WTC11 (cell line): ENCODE data around the gene SLC2A1. TPM values are rescaled to one million over a fixed set of nuclear protein-coding genes. Genes with fewer than 3 reads are reported as not detected.
A peak's percentile ranks its signal among the peaks of the same experiment; 100 is the strongest.

Source experiments
- ATAC-seq: fragments of 200-7000 bp; cut with Tn5 transposase; 2 replicates; pipeline ENCODE4 v1.10.0; 2021; ENCODE audit warnings: mild to moderate bottlenecking, moderate library complexity
- CTCF ChIA-PET: fragments of 300-600 bp; sonication (Branson Sonifier 250); formaldehyde crosslinking; loops from one replicate; lab custom pipeline; 2021; ENCODE audit warnings: antibody characterized with exemption; lab: Charles Lee
- POLR2A ChIA-PET: fragments of 350-600 bp; sonication (Branson Sonifier 250); formaldehyde crosslinking; loops from one replicate; lab custom pipeline; 2021; ENCODE audit warnings: antibody characterized with exemption; lab: Charles Lee
- DNase-seq: peaks from one replicate; pipeline ENCODE4 v3.0.0; 2021; ENCODE audit warnings: low spot score
- H3K27ac Mint-ChIP-seq: 2 replicates; pipeline ENCODE4 v1.8.0; 2021; ENCODE audit warnings: mixed read lengths
- H3K27me3 Mint-ChIP-seq: 2 replicates; pipeline ENCODE4 v1.8.0; 2021; ENCODE audit warnings: low read depth, mild to moderate bottlenecking, moderate library complexity, mixed read lengths
- H3K36me3 Mint-ChIP-seq: 2 replicates; pipeline ENCODE4 v1.8.0; 2021; ENCODE audit warnings: mixed read lengths
- H3K4me1 Mint-ChIP-seq: 2 replicates; pipeline ENCODE4 v1.8.0; 2022; ENCODE audit warnings: mixed read lengths
- H3K4me3 Mint-ChIP-seq: 2 replicates; pipeline ENCODE4 v1.8.0; 2021; ENCODE audit warnings: mild to moderate bottlenecking, moderate library complexity, mixed read lengths
- H3K9me3 Mint-ChIP-seq: 2 replicates; pipeline ENCODE4 v1.8.0; 2021; ENCODE audit warnings: mixed read lengths
- ATF1 ChIP-seq: sonication (generic); formaldehyde crosslinking; IDR thresholded peaks from 2 replicates; pipeline ENCODE4 v1.8.1; 2023; ENCODE audit warnings: mild to moderate bottlenecking, moderate library complexity, missing genetic modification reagents
- ATF2 ChIP-seq: sonication (generic); formaldehyde crosslinking; IDR thresholded peaks from 2 replicates; pipeline ENCODE4 v1.8.1; 2022; ENCODE audit warnings: low read depth, missing genetic modification reagents, borderline replicate concordance
- CBFB ChIP-seq: sonication (generic); formaldehyde crosslinking; IDR thresholded peaks from 2 replicates; pipeline ENCODE4 v1.8.1; 2022; ENCODE audit warnings: mild to moderate bottlenecking, low read depth, missing genetic modification reagents
- CREB1 ChIP-seq: sonication (generic); formaldehyde crosslinking; IDR thresholded peaks from 2 replicates; pipeline ENCODE4 v1.8.0; 2023; ENCODE audit warnings: mild to moderate bottlenecking, missing genetic modification reagents
- ELF4 ChIP-seq: sonication (generic); formaldehyde crosslinking; IDR thresholded peaks from 2 replicates; pipeline ENCODE4 v1.8.1; 2022; ENCODE audit warnings: low read depth, mild to moderate bottlenecking, moderate library complexity, missing genetic modification reagents
- FOXJ3 ChIP-seq: sonication (generic); formaldehyde crosslinking; IDR thresholded peaks from 2 replicates; pipeline ENCODE4 v1.9.0; 2021; ENCODE audit warnings: missing genetic modification reagents, mild to moderate bottlenecking, borderline replicate concordance
- FOXP1 ChIP-seq: sonication (generic); formaldehyde crosslinking; IDR thresholded peaks from 2 replicates; pipeline ENCODE4 v1.8.0; 2022; ENCODE audit warnings: missing genetic modification reagents, mild to moderate bottlenecking, moderate library complexity, borderline replicate concordance
- IRF2 ChIP-seq: sonication (generic); formaldehyde crosslinking; IDR thresholded peaks from 2 replicates; pipeline ENCODE4 v1.8.0; 2022; ENCODE audit warnings: low read depth, missing genetic modification reagents, borderline replicate concordance
- MAX ChIP-seq: sonication (generic); formaldehyde crosslinking; IDR thresholded peaks from 2 replicates; pipeline ENCODE4 v1.8.0; 2022; ENCODE audit warnings: mild to moderate bottlenecking, missing genetic modification reagents
- NFYB ChIP-seq: sonication (generic); formaldehyde crosslinking; conservative IDR thresholded peaks from 2 replicates; pipeline ENCODE4 v1.8.0; 2022; ENCODE audit warnings: low read depth, missing genetic modification reagents
- NR3C1 ChIP-seq: sonication (generic); formaldehyde crosslinking; conservative IDR thresholded peaks from 2 replicates; pipeline ENCODE4 v1.8.1; 2023; ENCODE audit warnings: low read depth, mild to moderate bottlenecking, missing genetic modification reagents
- OVOL2 ChIP-seq: fragments of 250-450 bp; sonication (Bioruptor Pico); IDR thresholded peaks from 2 replicates; pipeline ENCODE4 v1.9.0; 2021; ENCODE audit warnings: mild to moderate bottlenecking, borderline replicate concordance
- ZNF138 ChIP-seq: sonication (generic); formaldehyde crosslinking; conservative IDR thresholded peaks from 2 replicates; pipeline ENCODE4 v1.8.1; 2022; ENCODE audit warnings: mild to moderate bottlenecking, moderate library complexity, missing genetic modification reagents
- ZNF232 ChIP-seq: sonication (generic); formaldehyde crosslinking; IDR thresholded peaks from 2 replicates; pipeline ENCODE4 v1.8.0; 2022; ENCODE audit warnings: mild to moderate bottlenecking, missing genetic modification reagents
- ZNF263 ChIP-seq: sonication (generic); formaldehyde crosslinking; IDR thresholded peaks from 2 replicates; pipeline ENCODE4 v1.8.1; 2022; ENCODE audit warnings: low read depth, mild to moderate bottlenecking, moderate library complexity, missing genetic modification reagents
- ZNF423 ChIP-seq: fragments of 250-450 bp; sonication (Bioruptor Pico); IDR thresholded peaks from 2 replicates; pipeline ENCODE4 v2.1.2; 2022; ENCODE audit warnings: mild to moderate bottlenecking, moderate library complexity
- total RNA-seq: library from RNA; stranded (reverse); gene quantifications from 3 replicates; pipeline ENCODE4 v1.2.3, GENCODE V29; 2021
- TF ChIP-seq, protein P1 (sequence below): sonication (generic); formaldehyde crosslinking; IDR thresholded peaks from 2 replicates; pipeline ENCODE4 v1.8.0; 2023; ENCODE audit warnings: missing genetic modification reagents
- TF ChIP-seq, protein P2 (sequence below): sonication (generic); formaldehyde crosslinking; IDR thresholded peaks from 2 replicates; pipeline ENCODE4 v1.8.1; 2022; ENCODE audit warnings: low read depth, mild to moderate bottlenecking, moderate library complexity, missing genetic modification reagents, borderline replicate concordance

SLC2A1 gene
- total RNA-seq, 1 experiment from 2014 or later, result 215 TPM

DNA sequence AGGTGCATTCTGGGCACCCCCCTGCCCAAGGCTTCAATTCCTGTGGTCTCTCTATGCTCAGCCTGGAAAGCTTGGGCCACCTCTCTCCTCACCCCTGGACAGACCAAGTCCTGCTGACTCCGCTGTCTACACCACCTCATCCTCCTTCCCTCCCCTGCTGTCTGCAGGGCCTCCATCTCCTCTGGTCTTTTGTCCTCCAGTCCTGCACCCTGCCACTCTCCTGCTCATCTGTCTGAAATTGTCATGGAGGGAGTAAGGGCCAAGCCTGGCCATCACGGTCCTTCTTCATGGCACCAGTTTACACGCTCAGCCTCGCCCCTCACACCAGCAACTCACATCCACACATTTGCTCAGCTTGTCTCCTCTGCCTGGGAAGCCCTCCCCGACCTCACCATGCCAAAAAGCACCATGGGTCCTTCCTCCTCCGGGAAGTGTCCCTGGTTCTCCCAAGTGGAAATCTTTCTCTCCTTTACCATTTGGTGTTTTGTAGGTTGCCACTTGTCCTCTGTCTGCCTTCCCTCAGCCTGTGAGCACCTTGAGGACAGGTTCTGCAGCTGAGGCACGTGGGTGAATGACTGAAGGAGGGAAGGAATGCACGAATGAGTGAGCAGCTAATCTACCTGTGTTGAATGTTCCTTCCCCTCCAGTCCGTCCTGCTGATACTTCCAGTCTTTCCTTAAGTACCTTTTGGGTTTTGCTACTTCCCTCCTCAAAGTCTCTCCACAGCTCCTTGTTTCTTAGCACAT is 2.1 kb upstream of the SLC2A1 start:
- ChIA-PET POLR2A (interaction anchor here (0.5 to 3.0 kb wide), 4 partner anchors 8 to 225 kb away, joined by 6 to 37 read pairs (median 13); no protein-coding TSS in a partner anchor), CTCF (interaction anchor here (1.6 kb wide), 1 partner anchor 113 kb away, joined by 8 read pairs; no protein-coding TSS in a partner anchor)
- Mint-ChIP-seq H3K27ac (peak overlapping the region; percentile 98), H3K27me3 (no peaks in the 10 kb centered on the region; the same call in 1 of the 2 replicates), H3K36me3 (peaks cover 20% of the 10 kb centered on the region), H3K4me1 (peaks cover 52% of the 10 kb centered on the region), H3K4me3 (peak overlapping the region; percentile 89), H3K9me3 (no peaks in the 10 kb centered on the region)
- DNase-seq (no peak), ATAC-seq (no peak)
- TF ChIP-seq ATF2 (CRISPR knock-in tag) (no peak), ZNF423 (CRISPR knock-in tag) (no peak), FOXJ3 (CRISPR knock-in tag) (no peak), FOXP1 (CRISPR knock-in tag) (no peak), MAX (CRISPR knock-in tag) (no peak), CBFB (CRISPR knock-in tag) (no peak), NFYB (CRISPR knock-in tag) (no peak), CREB1 (no peak), ATF1 (CRISPR knock-in tag) (no peak), ELF4 (CRISPR knock-in tag) (no peak), OVOL2 (CRISPR knock-in tag) (no peak), NR3C1 (CRISPR knock-in tag) (no peak), ZNF263 (CRISPR knock-in tag) (no peak), ZNF138 (CRISPR knock-in tag) (no peak)
- TF ChIP-seq, protein P1, sequence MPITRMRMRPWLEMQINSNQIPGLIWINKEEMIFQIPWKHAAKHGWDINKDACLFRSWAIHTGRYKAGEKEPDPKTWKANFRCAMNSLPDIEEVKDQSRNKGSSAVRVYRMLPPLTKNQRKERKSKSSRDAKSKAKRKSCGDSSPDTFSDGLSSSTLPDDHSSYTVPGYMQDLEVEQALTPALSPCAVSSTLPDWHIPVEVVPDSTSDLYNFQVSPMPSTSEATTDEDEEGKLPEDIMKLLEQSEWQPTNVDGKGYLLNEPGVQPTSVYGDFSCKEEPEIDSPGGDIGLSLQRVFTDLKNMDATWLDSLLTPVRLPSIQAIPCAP (CRISPR knock-in tag), result no peak
- TF ChIP-seq, protein P2, sequence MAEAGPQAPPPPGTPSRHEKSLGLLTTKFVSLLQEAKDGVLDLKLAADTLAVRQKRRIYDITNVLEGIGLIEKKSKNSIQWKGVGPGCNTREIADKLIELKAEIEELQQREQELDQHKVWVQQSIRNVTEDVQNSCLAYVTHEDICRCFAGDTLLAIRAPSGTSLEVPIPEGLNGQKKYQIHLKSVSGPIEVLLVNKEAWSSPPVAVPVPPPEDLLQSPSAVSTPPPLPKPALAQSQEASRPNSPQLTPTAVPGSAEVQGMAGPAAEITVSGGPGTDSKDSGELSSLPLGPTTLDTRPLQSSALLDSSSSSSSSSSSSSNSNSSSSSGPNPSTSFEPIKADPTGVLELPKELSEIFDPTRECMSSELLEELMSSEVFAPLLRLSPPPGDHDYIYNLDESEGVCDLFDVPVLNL (CRISPR knock-in tag), result no peak
- TF ChIP-seq, all 79 proteins: peak for 0

- H3K27me3 Mint-ChIP-seq, result no peaks in the 10 kb centered on the region; the same call in 1 of the 2 replicates
- peak overlapping the region; percentile 89 for H3K4me3 Mint-ChIP-seq
- ATAC-seq (no peak), DNase-seq (no peak)
- no peak overlapping the region for H3K27ac Mint-ChIP-seq
- POLR2A ChIA-PET, result interaction anchor here (0.7 to 2.4 kb wide), 3 partner anchors 43 to 112 kb away, joined by 3 to 17 read pairs (median 13); no protein-coding TSS in a partner anchor
- peaks cover 58% of the 10 kb centered on the region for H3K4me1 Mint-ChIP-seq
- H3K36me3 Mint-ChIP-seq, result peaks cover 23% of the 10 kb centered on the region
- H3K9me3 Mint-ChIP-seq, result no peaks in the 10 kb centered on the region
- TF ChIP-seq IRF2 (CRISPR knock-in tag) (no peak), ZNF232 (no peak)
- CTCF ChIA-PET, result interaction anchor here (1.7 kb wide), 1 partner anchor 114 kb away, joined by 9 read pairs; no protein-coding TSS in a partner anchor
These were observed 1.4 kb upstream of the SLC2A1 start for GRCh38 chr1:42960122-42960390.
